ENCODE data around the gene KANSL1. TPM values are rescaled to one million over a fixed set of nuclear protein-coding genes. Genes with fewer than 3 reads are reported as not detected.
A peak's percentile ranks its signal among the peaks of the same experiment; 100 is the strongest.

KANSL1 gene
- polyA plus RNA-seq, 3 donors, result 3.1 to 31.9 (median 4.6) TPM

DNA sequence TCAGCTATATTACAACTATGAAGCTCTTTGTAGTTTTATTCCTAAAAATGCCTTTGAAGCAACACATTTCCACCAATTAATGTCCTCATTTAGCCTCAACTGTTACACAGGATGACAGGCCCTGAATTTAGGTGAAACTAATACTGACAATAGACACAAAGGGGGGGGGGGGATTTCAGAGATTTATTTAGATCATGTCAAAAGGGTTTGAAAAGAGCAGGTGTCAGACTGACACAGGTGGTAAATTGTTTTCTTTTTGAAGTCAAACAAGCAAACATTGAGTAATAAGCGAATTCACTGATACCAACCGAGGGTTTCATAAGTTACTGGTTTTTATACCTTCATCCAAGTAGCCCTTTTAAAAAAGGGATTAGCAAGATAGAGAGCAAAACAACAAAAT, 40.8 kb downstream of the KANSL1 start:
- no CpG with 5 or more reads among the region's 2 CpGs for WGBS (ENCODE audit: insufficient coverage)
- intact Hi-C loops (cut with micrococcal nuclease), result loop anchor here in 1 of 2 donors (5.0 kb wide), 1 partner anchor 35 kb away; no protein-coding TSS in a partner anchor
- Histone ChIP-seq H2AFZ (ENCODE audit: insufficient read depth, low read depth, low read length, poor library complexity, severe bottlenecking) (no peak overlapping the region), H3K4me2 (replicated peaks; ENCODE audit: extremely low read depth, low read length, poor library complexity, severe bottlenecking) (no peak overlapping the region), H3K27me3 (ENCODE audit: control insufficient read depth in 2 of 2, insufficient read depth in 2 of 2, low read length in 2 of 2) (no peaks in the 10 kb centered on the region), H3K4me3 (replicated peaks in 1 of 3; ENCODE audit: low read depth in 2 of 3, low read length in 3 of 3) (no peak overlapping the region), H3K79me2 (ENCODE audit: insufficient read depth, low read length) (peaks cover 100% of the 10 kb centered on the region), H3K4me1 (ENCODE audit: control insufficient read depth in 1 of 2, insufficient read depth in 2 of 2, low read length in 2 of 2) (peaks cover 17 to 25% of the 10 kb centered on the region in 2 donors), H3K36me3 (replicated peaks in 1 of 2; ENCODE audit: control insufficient read depth in 1 of 2, insufficient read depth in 2 of 2, low read length in 2 of 2) (peaks cover 0 to 5% of the 10 kb centered on the region in 2 donors), H4K20me1 (ENCODE audit: insufficient read depth, low read length) (peaks cover 100% of the 10 kb centered on the region), H3K9me3 (replicated peaks in 1 of 2; ENCODE audit: control insufficient read depth in 1 of 2, insufficient read depth in 1 of 2, low read length in 2 of 2) (no peaks in the 10 kb centered on the region), H3K27ac (ENCODE audit: low read depth in 1 of 2, low read length in 2 of 2) (peak overlapping the region in 1 of 2 donors; percentile 13), H3K9ac (ENCODE audit: insufficient read depth, low read length, poor library complexity, severe bottlenecking) (no peak overlapping the region)
- H3K27ac Mint-ChIP-seq, result no peak overlapping the region
- DNase-seq, result no peak
- peaks cover 5 to 18% of the 10 kb centered on the region in 2 donors for H3K36me3 Mint-ChIP-seq
- TF ChIP-seq, protein P1, sequence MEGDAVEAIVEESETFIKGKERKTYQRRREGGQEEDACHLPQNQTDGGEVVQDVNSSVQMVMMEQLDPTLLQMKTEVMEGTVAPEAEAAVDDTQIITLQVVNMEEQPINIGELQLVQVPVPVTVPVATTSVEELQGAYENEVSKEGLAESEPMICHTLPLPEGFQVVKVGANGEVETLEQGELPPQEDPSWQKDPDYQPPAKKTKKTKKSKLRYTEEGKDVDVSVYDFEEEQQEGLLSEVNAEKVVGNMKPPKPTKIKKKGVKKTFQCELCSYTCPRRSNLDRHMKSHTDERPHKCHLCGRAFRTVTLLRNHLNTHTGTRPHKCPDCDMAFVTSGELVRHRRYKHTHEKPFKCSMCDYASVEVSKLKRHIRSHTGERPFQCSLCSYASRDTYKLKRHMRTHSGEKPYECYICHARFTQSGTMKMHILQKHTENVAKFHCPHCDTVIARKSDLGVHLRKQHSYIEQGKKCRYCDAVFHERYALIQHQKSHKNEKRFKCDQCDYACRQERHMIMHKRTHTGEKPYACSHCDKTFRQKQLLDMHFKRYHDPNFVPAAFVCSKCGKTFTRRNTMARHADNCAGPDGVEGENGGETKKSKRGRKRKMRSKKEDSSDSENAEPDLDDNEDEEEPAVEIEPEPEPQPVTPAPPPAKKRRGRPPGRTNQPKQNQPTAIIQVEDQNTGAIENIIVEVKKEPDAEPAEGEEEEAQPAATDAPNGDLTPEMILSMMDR (IDR thresholded peaks at IDR 0.05), result no peak
- no peaks in the 10 kb centered on the region for H3K27me3 Mint-ChIP-seq (ENCODE audit: low read depth in 3 of 3)
- peaks cover 57% of the 10 kb centered on the region for H3K4me1 Mint-ChIP-seq
- H3K4me3 Mint-ChIP-seq, result no peak overlapping the region
- no peaks in the 10 kb centered on the region for H3K9me3 Mint-ChIP-seq

DNA sequence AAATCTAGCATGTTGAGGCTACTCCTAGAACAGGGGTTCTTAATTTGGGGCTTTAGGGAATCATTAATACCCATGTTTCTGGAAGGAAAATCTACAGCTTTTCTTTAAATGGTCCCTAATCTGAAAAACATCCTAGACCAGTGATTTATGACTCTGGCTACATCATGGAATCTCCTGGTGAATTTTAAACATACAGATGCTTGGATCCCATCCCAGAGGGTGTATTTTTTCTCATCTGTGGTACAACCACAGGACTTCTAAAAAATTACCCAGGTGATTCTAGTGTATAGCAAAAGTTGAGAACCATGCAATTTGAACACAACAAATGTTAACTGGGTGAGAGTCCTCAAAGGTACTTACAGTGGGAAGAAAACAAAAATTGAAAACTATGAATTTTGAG, 41.5 kb downstream of the KANSL1 start:
- Mint-ChIP-seq H3K4me1 (peaks cover 54% of the 10 kb centered on the region), H3K9me3 (no peaks in the 10 kb centered on the region), H3K27me3 (ENCODE audit: low read depth in 3 of 3) (no peaks in the 10 kb centered on the region), H3K27ac (peak overlapping the region in 1 of 7 donors; percentile 28), H3K4me3 (no peak overlapping the region), H3K36me3 (peaks cover 5 to 23% of the 10 kb centered on the region in 2 donors)
- DNase-seq, result no peak
- peaks cover 0 to 5% of the 10 kb centered on the region in 2 donors for H3K36me3 ChIP-seq (replicated peaks in 1 of 2; ENCODE audit: control insufficient read depth in 1 of 2, insufficient read depth in 2 of 2, low read length in 2 of 2)
- no peak overlapping the region for H2AFZ ChIP-seq (ENCODE audit: insufficient read depth, low read depth, low read length, poor library complexity, severe bottlenecking)
- H3K27ac ChIP-seq (ENCODE audit: low read depth in 1 of 2, low read length in 2 of 2), result no peak overlapping the region
- H3K9ac ChIP-seq (ENCODE audit: insufficient read depth, low read length, poor library complexity, severe bottlenecking), result no peak overlapping the region
- TF ChIP-seq, protein P1 (IDR thresholded peaks at IDR 0.05), result no peak
- no peaks in the 10 kb centered on the region for H3K9me3 ChIP-seq (replicated peaks in 1 of 2; ENCODE audit: control insufficient read depth in 1 of 2, insufficient read depth in 1 of 2, low read length in 2 of 2)
- H3K4me1 ChIP-seq (ENCODE audit: control insufficient read depth in 1 of 2, insufficient read depth in 2 of 2, low read length in 2 of 2), result peaks cover 17 to 19% of the 10 kb centered on the region in 2 donors
- H3K27me3 ChIP-seq (ENCODE audit: control insufficient read depth in 2 of 2, insufficient read depth in 2 of 2, low read length in 2 of 2), result no peaks in the 10 kb centered on the region
- H3K4me3 ChIP-seq (replicated peaks in 1 of 3; ENCODE audit: low read depth in 2 of 3, low read length in 3 of 3), result no peak overlapping the region
- intact Hi-C loops (cut with micrococcal nuclease), result loop anchor here in 1 of 2 donors (5.0 kb wide), 1 partner anchor 36 kb away; no protein-coding TSS in a partner anchor
- peaks cover 100% of the 10 kb centered on the region for H3K79me2 ChIP-seq (ENCODE audit: insufficient read depth, low read length)
- peaks cover 100% of the 10 kb centered on the region for H4K20me1 ChIP-seq (ENCODE audit: insufficient read depth, low read length)
- H3K4me2 ChIP-seq (replicated peaks; ENCODE audit: extremely low read depth, low read length, poor library complexity, severe bottlenecking), result no peak overlapping the region

Data from CD14-positive monocyte (primary cell).